HG03039 (cell line): ENCODE data around the gene MEN1.
"Not testable (repeated sequence)": the region's sequence is repeated elsewhere in the genome, so short reads cannot be mapped to it uniquely, and the experiment has no call there.

ENCODE experiments used
- ATAC-seq: cut with Tn5 transposase; IDR thresholded peaks from one replicate; pipeline ENCODE4 v1.9.1; 2021; ENCODE audit warnings: mild to moderate bottlenecking, moderate library complexity; ENCODE audit not compliant: unreplicated experiment

MEN1 gene

GRCh38 chr11:64834031-64834722 is 23.8 kb upstream of the MEN1 start:
- ATAC-seq: no peak

- no peak for ATAC-seq
Measured at GRCh38 chr11:64833509-64833908, 23.2 kb upstream of the MEN1 start.

- no peak for ATAC-seq
Measured at GRCh38 chr11:64833198-64833502, 22.8 kb upstream of the MEN1 start.

GRCh38 chr11:64832467-64833197 is 22.3 kb upstream of the MEN1 start:
- no peak for ATAC-seq

- ATAC-seq: no peak
Measured at GRCh38 chr11:64831411-64831891, 21.1 kb upstream of the MEN1 start.

- no peak for ATAC-seq
Measured at GRCh38 chr11:64829536-64830251, 19.3 kb upstream of the MEN1 start.

GRCh38 chr11:64827451-64827839 is 17.1 kb upstream of the MEN1 start:
- ATAC-seq: no peak

GRCh38 chr11:64826578-64827450 is 16.5 kb upstream of the MEN1 start:
- no peak for ATAC-seq

- no peak for ATAC-seq
Measured at GRCh38 chr11:64826062-64826461, 15.7 kb upstream of the MEN1 start.

- ATAC-seq: no peak
Measured at GRCh38 chr11:64823568-64824119, 13.3 kb upstream of the MEN1 start.

- no peak for ATAC-seq
Measured at GRCh38 chr11:64817476-64817875, 7.1 kb upstream of the MEN1 start.

GRCh38 chr11:64815433-64815832 is 5.1 kb upstream of the MEN1 start:
- ATAC-seq: not testable (repeated sequence)

GRCh38 chr11:64814712-64815187 is 4.4 kb upstream of the MEN1 start:
- ATAC-seq: no peak

GRCh38 chr11:64813826-64814225 is 3.5 kb upstream of the MEN1 start:
- ATAC-seq: no peak

GRCh38 chr11:64810891-64811272 is 531 bp upstream of the MEN1 start:
- no peak for ATAC-seq

- ATAC-seq: no peak
Measured at GRCh38 chr11:64809781-64810241, 540 bp downstream of the MEN1 start.

- ATAC-seq: no peak
Measured at GRCh38 chr11:64805481-64805880, 4.9 kb downstream of the MEN1 start.

GRCh38 chr11:64804346-64805210 is 5.8 kb downstream of the MEN1 start:
- ATAC-seq: no peak

- no peak for ATAC-seq
Measured at GRCh38 chr11:64803846-64804345, 6.5 kb downstream of the MEN1 start.
